Measurements from ENCODE around the gene EDC4. TPM values are rescaled to one million over a fixed set of nuclear protein-coding genes. Genes with fewer than 3 reads are reported as not detected.

The EDC4 gene
- total and polyA plus RNA-seq, 2 donors from 2014 or later: 44.7 to 56.5 TPM

GRCh38 chr16:67882374-67883145 lies 9.7 kb downstream of the EDC4 start:
- Histone ChIP-seq H3K4me1 (ENCODE audit: control insufficient read depth in 2 of 3, insufficient read depth in 2 of 3, low read depth in 1 of 3, low read length in 3 of 3) (no peaks in the 10 kb centered on the region), H3K9me3 (ENCODE audit: control insufficient read depth in 2 of 3, insufficient read depth in 1 of 3, low read length in 3 of 3) (no peaks in the 10 kb centered on the region), H3K4me3 (ENCODE audit: low read length in 3 of 3) (no peak overlapping the region), H3K36me3 (ENCODE audit: control insufficient read depth in 2 of 3, insufficient read depth in 3 of 3, low read length in 3 of 3) (peaks cover 0 to 62% (median 51%) of the 10 kb centered on the region in 3 donors), H3K27me3 (ENCODE audit: control insufficient read depth, insufficient read depth, low read length) (no peaks in the 10 kb centered on the region), H3K27ac (ENCODE audit: low read depth in 2 of 2, low read length in 2 of 2) (no peak overlapping the region), H3K9ac (ENCODE audit: low read length in 3 of 3) (no peak overlapping the region)
- no peak for TF ChIP-seq CTCF (IDR thresholded peaks at IDR 0.05; ENCODE audit: borderline replicate concordance, extremely low read depth, insufficient read depth)
- DNase-seq: no peak
- intact Hi-C loops (cut with DNase I): no loop called here
- FAIRE-seq: no peak

GRCh38 chr16:67883146-67883871 lies 10.5 kb downstream of the EDC4 start:
- H3K36me3 ChIP-seq (ENCODE audit: control insufficient read depth in 2 of 3, insufficient read depth in 3 of 3, low read length in 3 of 3): peaks cover 0 to 55% (median 43%) of the 10 kb centered on the region in 3 donors
- no peak overlapping the region for H3K4me3 ChIP-seq (ENCODE audit: low read length in 3 of 3)
- intact Hi-C loops (cut with DNase I): no loop called here
- no peak overlapping the region for H3K9ac ChIP-seq (ENCODE audit: low read length in 3 of 3)
- no peaks in the 10 kb centered on the region for H3K9me3 ChIP-seq (ENCODE audit: control insufficient read depth in 2 of 3, insufficient read depth in 1 of 3, low read length in 3 of 3)
- no peak overlapping the region for H3K27ac ChIP-seq (ENCODE audit: low read depth in 2 of 2, low read length in 2 of 2)
- no peak for FAIRE-seq
- DNase-seq: no peak
- no peaks in the 10 kb centered on the region for H3K27me3 ChIP-seq (ENCODE audit: control insufficient read depth, insufficient read depth, low read length)
- H3K4me1 ChIP-seq (ENCODE audit: control insufficient read depth in 2 of 3, insufficient read depth in 2 of 3, low read depth in 1 of 3, low read length in 3 of 3): no peaks in the 10 kb centered on the region
- TF ChIP-seq CTCF (IDR thresholded peaks at IDR 0.05; ENCODE audit: borderline replicate concordance, extremely low read depth, insufficient read depth): no peak

GRCh38 chr16:67883872-67884261 lies 11.0 kb downstream of the EDC4 start:
- FAIRE-seq: no peak
- intact Hi-C loops (cut with DNase I): no loop called here
- DNase-seq: peak in 4 of 5 donors; percentile 32 to 76 (median 54)
- H3K4me1 ChIP-seq (ENCODE audit: control insufficient read depth in 2 of 3, insufficient read depth in 2 of 3, low read depth in 1 of 3, low read length in 3 of 3): no peaks in the 10 kb centered on the region
- H3K27ac ChIP-seq (ENCODE audit: low read depth in 2 of 2, low read length in 2 of 2): no peak overlapping the region
- H3K27me3 ChIP-seq (ENCODE audit: control insufficient read depth, insufficient read depth, low read length): no peaks in the 10 kb centered on the region
- H3K36me3 ChIP-seq (ENCODE audit: control insufficient read depth in 2 of 3, insufficient read depth in 3 of 3, low read length in 3 of 3): peaks cover 0 to 49% (median 38%) of the 10 kb centered on the region in 3 donors
- H3K9ac ChIP-seq (ENCODE audit: low read length in 3 of 3): no peak overlapping the region
- no peaks in the 10 kb centered on the region for H3K9me3 ChIP-seq (ENCODE audit: control insufficient read depth in 2 of 3, insufficient read depth in 1 of 3, low read length in 3 of 3)
- no peak overlapping the region for H3K4me3 ChIP-seq (ENCODE audit: low read length in 3 of 3)
- peak; percentile 71 for TF ChIP-seq CTCF (IDR thresholded peaks at IDR 0.05; ENCODE audit: borderline replicate concordance, extremely low read depth, insufficient read depth)

Measured in kidney (tissue), 14 donors.